PC-9 (cell line): ENCODE results near the gene GPR137B.

ENCODE experiments used
- EZH2 ChIP-seq: fragments of 200-600 bp; sonication (generic); IDR thresholded peaks from 2 replicates; pipeline ENCODE4 v1.8.0; 2017; ENCODE audit warnings: antibody characterized with exemption, low read depth
- TF ChIP-seq, protein P1 (sequence below): fragments of 200-600 bp; sonication (generic); conservative IDR thresholded peaks from 2 replicates; pipeline ENCODE4 v1.6.1; 2017; ENCODE audit warnings: mixed run types, antibody characterized with exemption, mild to moderate bottlenecking, moderate library complexity

DNA sequence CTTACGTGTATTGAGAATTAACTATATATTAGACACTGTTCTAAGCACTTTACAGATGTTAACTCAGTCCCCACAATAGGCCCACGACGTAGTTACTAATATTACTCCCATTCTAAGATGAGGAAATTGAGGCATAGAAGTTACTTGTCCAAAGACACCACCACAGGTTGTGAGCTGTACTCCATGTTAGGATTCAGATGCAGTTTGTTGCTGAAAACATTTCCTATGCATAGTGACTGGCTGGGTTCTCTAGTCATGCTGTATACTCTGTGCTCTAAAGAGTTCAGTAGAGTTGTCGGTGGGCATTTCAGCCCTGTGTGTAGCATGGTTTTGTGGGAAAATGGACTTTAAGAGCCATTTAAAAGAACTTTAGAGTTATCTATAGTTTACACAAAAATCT lies 65.2 kb downstream of the GPR137B start:
- TF ChIP-seq, protein P1, sequence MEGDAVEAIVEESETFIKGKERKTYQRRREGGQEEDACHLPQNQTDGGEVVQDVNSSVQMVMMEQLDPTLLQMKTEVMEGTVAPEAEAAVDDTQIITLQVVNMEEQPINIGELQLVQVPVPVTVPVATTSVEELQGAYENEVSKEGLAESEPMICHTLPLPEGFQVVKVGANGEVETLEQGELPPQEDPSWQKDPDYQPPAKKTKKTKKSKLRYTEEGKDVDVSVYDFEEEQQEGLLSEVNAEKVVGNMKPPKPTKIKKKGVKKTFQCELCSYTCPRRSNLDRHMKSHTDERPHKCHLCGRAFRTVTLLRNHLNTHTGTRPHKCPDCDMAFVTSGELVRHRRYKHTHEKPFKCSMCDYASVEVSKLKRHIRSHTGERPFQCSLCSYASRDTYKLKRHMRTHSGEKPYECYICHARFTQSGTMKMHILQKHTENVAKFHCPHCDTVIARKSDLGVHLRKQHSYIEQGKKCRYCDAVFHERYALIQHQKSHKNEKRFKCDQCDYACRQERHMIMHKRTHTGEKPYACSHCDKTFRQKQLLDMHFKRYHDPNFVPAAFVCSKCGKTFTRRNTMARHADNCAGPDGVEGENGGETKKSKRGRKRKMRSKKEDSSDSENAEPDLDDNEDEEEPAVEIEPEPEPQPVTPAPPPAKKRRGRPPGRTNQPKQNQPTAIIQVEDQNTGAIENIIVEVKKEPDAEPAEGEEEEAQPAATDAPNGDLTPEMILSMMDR: no peak
- no peak for TF ChIP-seq EZH2
